Stimulated activated naive CD8-positive, alpha-beta T cell treated with anti-CD3 and anti-CD28 coated beads, Interleukin-15, Interleukin-2, amounts not matched to agents 100 U/mL and 50 U/mL, for 24 hours (primary cell): ENCODE results near the gene NOP16.
A peak's percentile ranks its signal among the peaks of the same experiment; 100 is the strongest.

Experiments used
- ATAC-seq: fragments of 150-1000 bp; cut with Tn5 transposase; one replicate; pipeline ENCODE4 v1.10.0; 2021
- DNase-seq: peaks from one replicate; pipeline ENCODE4 v3.0.0; 2021

Gene NOP16

GRCh38 chr5:176388444-176389134 is at the start of gene NOP16, which contains the start of gene HIGD2A:
NOP16 (minus strand) TSS chr5:176388598; CDS start chr5:176388539, 59 bp downstream.
HIGD2A (plus strand) TSS chr5:176388751; CDS start chr5:176388820, 69 bp downstream.
- DNase-seq (peak; percentile 99), ATAC-seq (peak; percentile 95)

DNA sequence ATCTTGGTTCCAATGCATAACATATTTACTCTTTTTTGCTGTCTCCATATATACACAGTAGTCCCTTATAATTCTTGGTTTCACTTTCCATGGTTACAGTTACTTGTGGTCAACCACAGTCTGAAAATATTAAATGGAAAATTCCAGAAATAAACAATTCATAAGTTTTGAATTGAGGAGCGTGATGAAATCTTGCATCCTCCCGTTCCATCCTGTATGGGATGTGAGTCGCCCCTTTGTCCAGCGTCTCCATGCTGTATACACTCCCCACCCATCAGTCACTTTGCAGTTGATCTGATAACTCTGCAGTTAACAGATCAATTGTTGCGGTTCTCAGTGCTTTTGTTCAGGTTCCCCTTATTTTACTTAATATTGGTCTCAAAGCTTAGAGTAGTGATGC is 48.3 kb upstream of the NOP16 start:
- DNase-seq, result no peak
- ATAC-seq, result peak; percentile 61

DNA sequence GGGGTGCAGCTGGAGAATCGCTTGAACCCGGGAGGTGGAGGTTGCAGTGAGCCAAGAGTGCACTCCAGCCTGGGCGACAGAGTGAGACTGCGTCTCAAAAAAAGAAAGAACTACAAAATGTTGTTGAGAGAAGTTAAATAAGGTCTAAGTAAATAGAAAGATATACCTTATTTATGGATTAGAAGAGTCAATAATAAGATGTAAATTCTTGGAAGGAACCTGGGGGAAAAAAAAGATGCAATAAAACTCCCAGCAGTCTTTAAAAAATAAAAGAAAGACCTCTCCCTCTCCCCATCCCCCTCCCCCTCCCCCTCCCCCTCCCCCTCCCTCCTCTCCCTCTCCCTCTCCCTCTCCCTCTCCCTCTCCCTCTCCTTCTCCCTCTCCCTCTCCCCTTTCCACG is 44.3 kb upstream of the NOP16 start:
- no peak for ATAC-seq

GRCh38 chr5:176429972-176430371 is 41.6 kb upstream of the NOP16 start:
- ATAC-seq, result peak; percentile 40

More for the DNA sequence above, 44.3 kb upstream of the NOP16 start:
- no peak for DNase-seq

DNA sequence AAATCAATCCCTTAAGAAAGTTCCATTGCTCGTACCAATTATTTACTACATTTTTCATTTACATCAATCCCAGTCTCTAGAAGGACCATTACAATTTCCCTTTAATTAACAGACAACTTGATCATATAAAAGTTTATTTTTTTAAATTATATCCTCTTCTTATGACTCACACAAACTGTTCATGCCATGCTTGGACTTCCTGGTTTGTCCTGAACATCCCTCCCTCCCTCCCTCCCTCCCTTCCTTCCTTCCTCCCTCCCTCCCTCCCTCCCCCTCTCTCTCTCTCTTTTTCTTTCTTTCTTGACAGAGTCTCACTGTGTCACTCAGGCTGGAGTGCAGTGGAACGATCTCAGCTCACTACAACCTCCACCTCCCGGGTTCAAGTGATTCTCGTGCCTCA is 39.6 kb upstream of the NOP16 start:
- ATAC-seq, result no peak
- DNase-seq, result no peak

More at GRCh38 chr5:176429972-176430371, 41.6 kb upstream of the NOP16 start:
- DNase-seq, result no peak

DNA sequence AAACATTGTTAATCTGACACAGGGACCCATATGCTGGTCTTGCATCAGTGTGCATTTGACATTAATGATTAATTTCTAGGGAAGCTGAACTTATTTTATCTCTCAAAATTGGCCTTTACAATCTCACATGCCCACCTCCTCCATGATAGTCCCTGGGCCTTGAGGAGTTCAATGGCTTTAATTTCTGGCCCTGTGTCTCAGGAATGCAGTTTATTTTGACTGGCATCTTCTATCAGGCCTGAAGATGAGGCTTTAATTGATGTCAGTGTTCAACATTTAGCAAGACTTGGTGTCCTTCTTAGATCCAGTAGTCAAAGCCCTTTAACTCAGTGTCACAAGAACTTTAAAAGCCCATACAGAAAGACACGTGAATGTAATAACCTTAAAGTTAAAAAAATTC is 38.5 kb upstream of the NOP16 start:
- no peak for DNase-seq
- no peak for ATAC-seq

DNA sequence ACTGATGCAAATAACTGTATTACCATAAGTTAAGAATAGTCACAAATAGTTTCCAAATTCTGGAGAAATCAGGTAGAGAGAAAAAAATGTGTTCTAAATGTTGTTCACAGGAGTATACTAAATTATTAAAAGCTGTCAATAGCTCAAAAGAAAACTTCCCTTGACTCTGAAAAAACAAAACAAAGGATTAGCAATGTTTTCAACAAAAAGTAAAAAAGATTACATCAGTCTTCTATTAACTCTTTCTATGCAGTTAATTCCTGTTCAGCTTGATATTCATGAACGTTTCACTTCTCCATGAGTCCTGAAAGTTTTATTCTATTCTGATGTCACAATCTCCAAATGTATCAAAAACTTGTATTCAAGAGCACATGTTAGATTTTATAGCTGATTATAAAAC is 37.4 kb upstream of the NOP16 start:
- no peak for ATAC-seq
- no peak for DNase-seq

DNA sequence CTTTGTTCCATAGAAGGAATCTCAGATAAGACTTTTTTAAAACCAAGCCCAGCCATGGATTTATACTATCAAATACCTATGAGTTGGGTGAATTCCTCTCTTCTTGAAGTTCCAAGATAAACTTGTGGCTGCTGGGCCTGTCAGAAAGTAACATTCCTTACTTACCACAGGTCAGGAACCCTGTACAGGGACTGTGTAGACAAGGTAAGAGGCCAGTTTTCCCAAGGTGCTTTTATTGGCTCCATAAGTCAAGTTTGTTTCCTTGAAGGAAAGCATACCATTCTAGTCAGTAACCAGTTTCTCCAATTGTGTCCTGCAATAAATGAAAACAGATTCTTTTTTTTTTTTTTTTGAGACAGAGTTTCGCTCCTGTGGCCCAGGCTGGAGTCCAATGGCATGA is 36.7 kb upstream of the NOP16 start:
- ATAC-seq (no peak), DNase-seq (no peak)

DNA sequence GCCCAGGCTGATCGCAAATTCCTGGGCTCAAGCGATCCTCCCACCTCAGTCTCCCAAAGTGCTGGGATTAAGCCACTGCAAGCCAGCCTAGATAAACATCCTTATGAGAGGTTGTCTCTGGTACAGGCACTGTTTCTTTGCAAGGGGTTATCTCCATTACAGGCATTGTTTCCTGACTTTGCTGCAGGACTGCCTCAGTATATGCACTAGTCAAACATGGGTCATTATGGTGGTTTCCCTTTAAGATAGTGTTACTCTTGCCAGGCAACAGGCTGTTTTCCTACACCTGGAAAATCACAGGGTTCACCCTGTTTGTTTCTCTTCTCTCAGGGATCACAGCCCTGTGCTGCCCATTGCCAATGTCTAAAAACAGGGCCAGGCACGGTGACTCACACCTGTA is 35.8 kb upstream of the NOP16 start:
- ATAC-seq, result no peak

GRCh38 chr5:176420972-176421544 is 32.7 kb upstream of the NOP16 start:
- DNase-seq (no peak), ATAC-seq (no peak)

More for the DNA sequence above, 35.8 kb upstream of the NOP16 start:
- no peak for DNase-seq

GRCh38 chr5:176420086-176420485 is 31.7 kb upstream of the NOP16 start:
- DNase-seq, result no peak
- ATAC-seq, result no peak

DNA sequence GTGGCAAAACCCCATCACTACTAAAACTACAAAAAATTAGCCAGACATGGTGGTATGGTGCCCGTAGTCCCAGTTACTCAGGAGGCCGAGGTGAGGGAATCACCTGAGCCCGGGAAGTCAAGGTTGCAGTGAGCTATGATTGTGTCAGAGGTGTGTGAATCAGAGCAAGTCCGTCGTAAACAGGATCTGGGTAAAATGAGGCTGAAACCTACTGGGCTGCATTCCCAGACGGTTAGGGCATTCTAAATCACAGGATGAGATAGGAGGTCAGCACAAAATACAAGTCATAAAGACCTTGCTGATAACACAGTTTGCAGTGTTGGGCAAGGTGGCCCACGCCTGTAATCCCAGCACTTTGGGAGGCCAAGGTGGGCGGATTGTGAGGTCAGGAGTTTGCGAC is 29.9 kb upstream of the NOP16 start:
- DNase-seq (no peak), ATAC-seq (no peak)

GRCh38 chr5:176416965-176417364 is 28.6 kb upstream of the NOP16 start:
- no peak for ATAC-seq
- DNase-seq, result no peak

GRCh38 chr5:176415952-176416924 is 27.8 kb upstream of the NOP16 start, which contains the start of gene CLTB:
CLTB (minus strand) TSS chr5:176416539; CDS start chr5:176416363, 176 bp downstream.
- ATAC-seq, result peak; percentile 97
- peak; percentile 95 for DNase-seq

DNA sequence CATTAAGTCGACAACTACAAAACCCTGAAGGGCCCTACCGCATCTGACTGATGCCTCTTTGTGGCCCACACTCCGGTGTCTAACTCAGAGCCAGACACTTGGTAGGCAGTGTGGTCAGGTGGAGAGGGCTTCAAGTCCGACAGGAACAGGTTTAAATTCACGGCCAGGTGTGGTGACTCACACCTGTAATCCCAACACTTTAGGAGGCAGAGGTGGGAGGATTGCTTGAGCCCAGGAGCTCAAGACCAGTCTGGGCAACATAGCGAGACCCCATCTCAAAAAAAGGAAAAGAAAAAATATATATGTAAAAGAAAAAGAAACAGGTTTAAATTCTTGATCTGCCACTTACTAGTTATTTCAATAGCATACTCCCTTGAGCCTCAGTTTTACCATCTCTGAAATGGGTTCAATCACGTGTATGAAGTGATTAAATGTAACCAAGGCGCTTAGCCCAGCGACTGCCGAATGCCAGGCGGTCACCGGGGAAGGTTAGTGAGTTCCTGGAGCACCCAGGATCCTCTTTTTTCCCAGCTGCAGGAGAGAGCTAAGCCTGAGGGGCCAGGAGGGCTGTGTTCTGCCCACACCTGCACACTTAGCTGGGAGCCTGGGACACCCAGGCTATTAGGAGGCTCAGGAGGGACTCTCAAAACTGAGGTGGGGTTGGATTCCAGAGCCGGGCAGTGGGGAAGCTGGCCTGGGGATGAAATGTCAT is 27.0 kb upstream of the NOP16 start:
- ATAC-seq, result peak; percentile 1
- no peak for DNase-seq

DNA sequence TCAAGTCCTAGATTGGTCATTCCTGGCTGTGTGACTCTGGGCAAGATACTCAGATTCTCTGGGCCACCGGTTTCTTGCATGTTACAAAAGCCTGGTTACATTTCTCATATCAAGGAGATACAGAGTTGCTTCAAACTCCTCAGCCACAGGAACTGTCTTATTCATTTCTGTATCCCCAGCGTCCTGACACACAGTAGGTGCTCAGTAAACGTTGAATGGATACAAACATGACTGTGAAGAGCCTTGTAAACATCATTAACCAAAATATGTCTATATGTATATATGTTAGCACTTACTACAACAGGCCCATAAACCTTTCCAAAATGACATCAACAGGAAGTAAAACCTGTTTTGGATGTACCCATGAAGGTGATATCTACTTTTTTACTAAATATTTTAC is 26.3 kb upstream of the NOP16 start:
- no peak for ATAC-seq
- DNase-seq, result no peak

DNA sequence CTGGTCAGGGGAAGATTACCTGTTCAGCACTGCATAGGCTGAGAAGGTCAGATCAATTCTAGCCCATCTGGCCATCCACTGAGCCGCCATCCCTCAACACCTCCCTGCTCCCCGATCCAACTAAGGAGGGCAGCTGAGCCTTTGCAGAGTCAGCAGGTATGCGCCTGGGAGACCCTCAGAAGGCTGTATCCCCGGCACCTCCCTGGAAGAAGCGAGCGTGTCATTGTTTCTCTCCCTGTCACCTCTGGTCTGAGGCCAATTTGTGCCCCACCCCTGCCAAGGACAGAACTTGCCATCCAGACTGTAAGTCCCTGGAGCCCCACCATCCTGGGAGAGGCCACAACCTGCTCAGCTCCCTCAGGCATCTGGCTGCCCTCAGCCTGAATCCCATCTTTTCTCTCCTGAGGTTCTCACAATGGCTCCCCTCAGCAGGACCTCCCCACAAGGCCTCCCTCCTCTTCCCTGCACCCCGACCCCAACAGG is 25.4 kb upstream of the NOP16 start:
- DNase-seq (no peak), ATAC-seq (no peak)

GRCh38 chr5:176413255-176413565 is 24.8 kb upstream of the NOP16 start:
- ATAC-seq (no peak), DNase-seq (no peak)

- DNase-seq (no peak), ATAC-seq (no peak)
These were observed 24.3 kb upstream of the NOP16 start for GRCh38 chr5:176412517-176413254.

GRCh38 chr5:176410486-176411180 is 22.2 kb upstream of the NOP16 start:
- no peak for ATAC-seq
- DNase-seq, result no peak

GRCh38 chr5:176409765-176410164 is 21.4 kb upstream of the NOP16 start:
- DNase-seq (no peak), ATAC-seq (no peak)
